A549 (cell line): ENCODE results near the gene MLXIPL. TPM values are rescaled to one million over a fixed set of nuclear protein-coding genes. Genes with fewer than 3 reads are reported as not detected.

Source experiments
- ATAC-seq, 2 experiments: fragments of 200-7000 bp in 1 of 2; fragments of >200 bp in 1 of 2; cut with Nextera tagmentation in 1 of 2; cut with Tn5 transposase in 1 of 2; 3 replicates each; pipeline versions ENCODE4 v1.8.0 to v1.9.1; 2018 to 2020; ENCODE audit warnings: mild to moderate bottlenecking in 1 of 2, moderate library complexity in 1 of 2
- CTCF ChIA-PET: fragments of 300-600 bp; sonication (Branson Sonifier 250); formaldehyde crosslinking; extraction: SDS; loops from one replicate; lab custom pipeline; 2021; ENCODE audit warnings: antibody characterized with exemption, inconsistent platforms; lab: Yijun Ruan, JAX
- POLR2A ChIA-PET: fragments of 350-600 bp; formaldehyde crosslinking; extraction: SDS; loops from one replicate; lab custom pipeline; 2021; ENCODE audit warnings: antibody characterized with exemption, inconsistent platforms; lab: Yijun Ruan, JAX
- DNase-seq, 2 experiments: peaks; one replicate each; pipeline versions ENCODE4 v3.0.0 to v3.0.0-alpha.2; 2011 to 2016; ENCODE audit warnings: low read depth in 1 of 2, low spot score in 1 of 2
- FAIRE-seq: peaks from 2 replicates; lab custom pipeline; 2011; peaks lifted over from hg19 to GRCh38; lab: Jason Lieb, UNC
- H3K27ac ChIP-seq, 2 experiments: fragments of >200 bp; sonication (Bioruptor Twin); formaldehyde crosslinking; 3 replicates each; pipeline ENCODE4 v1.5.1; 2016 to 2017
- H3K4me1 ChIP-seq: fragments of >200 bp; sonication (Bioruptor Twin); formaldehyde crosslinking; 3 replicates; pipeline ENCODE4 v1.6.1; 2016
- H3K4me2 ChIP-seq: fragments of >200 bp; sonication (Bioruptor Twin); formaldehyde crosslinking; 3 replicates; pipeline ENCODE4 v1.6.1; 2016
- H3K4me3 ChIP-seq: fragments of >200 bp; sonication (Bioruptor Twin); formaldehyde crosslinking; 3 replicates; pipeline ENCODE4 v1.5.1; 2016
- H3K9me3 ChIP-seq: fragments of >200 bp; sonication (Bioruptor Twin); formaldehyde crosslinking; 3 replicates; pipeline ENCODE4 v1.6.1; 2016
- CBX2 ChIP-seq: fragments of 200-600 bp; sonication (generic); IDR thresholded peaks from 2 replicates; pipeline ENCODE4 v1.6.1; 2016; ENCODE audit warnings: low read depth, mild to moderate bottlenecking, borderline replicate concordance
- CBX8 ChIP-seq: fragments of 200-600 bp; sonication (generic); IDR thresholded peaks from 2 replicates; pipeline ENCODE4 v1.6.1; 2016
- EHF ChIP-seq: fragments of 250-450 bp; sonication (Bioruptor Pico); IDR thresholded peaks from 2 replicates; pipeline ENCODE4 v1.5.0; 2020; ENCODE audit warnings: mild to moderate bottlenecking
- EHMT2 ChIP-seq: fragments of 200-600 bp; sonication (generic); IDR thresholded peaks from 2 replicates; pipeline ENCODE4 v1.6.1; 2016; ENCODE audit warnings: antibody characterized with exemption, low read depth, mild to moderate bottlenecking, moderate library complexity
- EP300 ChIP-seq, 2 experiments: fragments of >200 bp; sonication (Bioruptor Twin); formaldehyde crosslinking; IDR thresholded peaks; 2 replicates in 1 of 2; 3 replicates in 1 of 2; pipeline ENCODE4 v1.6.1; 2016 to 2017
- ESRRA ChIP-seq: fragments of 150-350 bp; IDR thresholded peaks from 2 replicates; pipeline ENCODE4 v1.6.1; 2014; ENCODE audit warnings: mild to moderate bottlenecking, low read length, borderline replicate concordance
- FOXS1 ChIP-seq: fragments of 250-450 bp; sonication (Bioruptor Pico); IDR thresholded peaks from 2 replicates; pipeline ENCODE4 v1.5.0; 2020; ENCODE audit warnings: mild to moderate bottlenecking, moderate library complexity
- HDAC2 ChIP-seq: fragments of 200-600 bp; sonication (generic); IDR thresholded peaks from 2 replicates; pipeline ENCODE4 v1.6.1; 2016
- HOXB13 ChIP-seq: fragments of 250-450 bp; sonication (Bioruptor Pico); IDR thresholded peaks from 2 replicates; pipeline ENCODE4 v1.5.0; 2020; ENCODE audit warnings: low read depth, mild to moderate bottlenecking, moderate library complexity
- JUN ChIP-seq, 2 experiments: fragments of >200 bp; sonication (Bioruptor Twin); formaldehyde crosslinking; IDR thresholded peaks; 2 replicates in 1 of 2; 3 replicates in 1 of 2; pipeline ENCODE4 v1.6.1; 2016 to 2017
- KDM1A ChIP-seq: fragments of 200-600 bp; sonication (generic); IDR thresholded peaks from 2 replicates; pipeline ENCODE4 v1.6.1; 2016; ENCODE audit warnings: low read depth, mild to moderate bottlenecking
- MAZ ChIP-seq: fragments of 150-350 bp; IDR thresholded peaks from 2 replicates; pipeline ENCODE4 v1.6.1; 2014; ENCODE audit warnings: antibody characterized with exemption, low read depth, low read length, borderline replicate concordance
- MYC ChIP-seq: IDR thresholded peaks from 2 replicates; pipeline ENCODE4 v1.6.1; 2012; ENCODE audit warnings: mild to moderate bottlenecking, inconsistent platforms, low read length, improper control_type of control experiment, borderline replicate concordance
- NFE2L2 ChIP-seq: fragments of 150-350 bp; conservative IDR thresholded peaks from 2 replicates; pipeline ENCODE4 v1.6.1; 2014; ENCODE audit warnings: low read length
- NR3C1 ChIP-seq: fragments of >200 bp; sonication (Bioruptor Twin); formaldehyde crosslinking; IDR thresholded peaks from 3 replicates; pipeline ENCODE4 v1.6.1; 2017
- PHF8 ChIP-seq: fragments of 200-600 bp; sonication (generic); IDR thresholded peaks from 2 replicates; pipeline ENCODE4 v1.6.1; 2016; ENCODE audit warnings: low read depth, mild to moderate bottlenecking, antibody characterized with exemption, moderate library complexity, borderline replicate concordance
- POLR2A ChIP-seq: IDR thresholded peaks from 2 replicates; pipeline ENCODE4 v1.6.1; 2012; ENCODE audit warnings: mild to moderate bottlenecking, low read length
- POLR2AphosphoS2 ChIP-seq: conservative IDR thresholded peaks from 2 replicates; pipeline ENCODE4 v1.6.1; 2012; ENCODE audit warnings: low read length, improper control_type of control experiment, inconsistent platforms
- RAD21 ChIP-seq, 2 experiments: fragments of >200 bp in 1 of 2; sonication (Bioruptor Twin) in 1 of 2; formaldehyde crosslinking in 1 of 2; IDR thresholded peaks in 1 of 2; conservative IDR thresholded peaks in 1 of 2; 2 replicates in 1 of 2; 3 replicates in 1 of 2; pipeline ENCODE4 v1.6.1; 2012 to 2018; ENCODE audit warnings: inconsistent platforms in 1 of 2
- RFX5 ChIP-seq: fragments of 450-650 bp; IDR thresholded peaks from 2 replicates; pipeline ENCODE4 v1.7.1; 2014; ENCODE audit warnings: antibody characterized with exemption, mild to moderate bottlenecking, moderate library complexity
- SMC3 ChIP-seq: fragments of >200 bp; sonication (Bioruptor Twin); formaldehyde crosslinking; IDR thresholded peaks from 3 replicates; pipeline ENCODE4 v1.6.1; 2018; ENCODE audit warnings: inconsistent platforms
- SREBF2 ChIP-seq: fragments of 450-650 bp; IDR thresholded peaks from 2 replicates; pipeline ENCODE4 v1.6.1; 2014; ENCODE audit warnings: mild to moderate bottlenecking, moderate library complexity
- TFCP2L1 ChIP-seq: fragments of 250-450 bp; sonication (Bioruptor Pico); IDR thresholded peaks from 2 replicates; pipeline ENCODE4 v1.5.0; 2021; ENCODE audit warnings: mild to moderate bottlenecking
- ZFP36 ChIP-seq: fragments of 450-650 bp; IDR thresholded peaks from 2 replicates; pipeline ENCODE4 v1.6.1; 2014; ENCODE audit warnings: borderline replicate concordance; ENCODE audit not compliant: partially characterized antibody
- ZSCAN20 ChIP-seq: fragments of 250-450 bp; sonication (Bioruptor Pico); IDR thresholded peaks from 2 replicates; pipeline ENCODE4 v1.8.0; 2022; ENCODE audit warnings: mild to moderate bottlenecking, moderate library complexity
- WGBS: methylation state at CpG from one replicate; pipeline ENCODE4 v1.1.6; 2017; ENCODE audit errors: missing lambda C conversion rate; 5-methylcytosine and 5-hydroxymethylcytosine counted together
- polyA plus RNA-seq, 4 experiments: library from polyadenylated mRNA; depleted of rRNA in 3 of 4; stranded (reverse); fragments of >200 nt; fragmentation: RNase III in 1 of 4; extraction: RNeasy Plus Mini Kit Qiagen cat#74134 plus additional on column Dnase treatment in 1 of 4; gene quantifications; 2 replicates in 3 of 4; 3 replicates in 1 of 4; pipeline ENCODE4 v1.2.3, GENCODE V29; 2011 to 2017
- TF ChIP-seq, protein P1 (sequence below): IDR thresholded peaks from 2 replicates; pipeline ENCODE4 v1.6.1; 2012; ENCODE audit warnings: low read depth, borderline replicate concordance
- TF ChIP-seq, protein P2 (sequence below): IDR thresholded peaks from 2 replicates; pipeline ENCODE4 v1.6.1; 2012
- TF ChIP-seq, protein P3 (sequence below): IDR thresholded peaks from 2 replicates; pipeline ENCODE4 v1.6.1; 2012
- TF ChIP-seq, protein P4 (sequence below): fragments of >200 bp; sonication (Bioruptor Twin); formaldehyde crosslinking; IDR thresholded peaks from 3 replicates; pipeline ENCODE4 v1.6.1; 2016

Gene MLXIPL
- polyA plus RNA-seq, 2 of the 4 experiments (the other 2 are of a cell fraction) = 1.4 to 3.3 TPM

DNA sequence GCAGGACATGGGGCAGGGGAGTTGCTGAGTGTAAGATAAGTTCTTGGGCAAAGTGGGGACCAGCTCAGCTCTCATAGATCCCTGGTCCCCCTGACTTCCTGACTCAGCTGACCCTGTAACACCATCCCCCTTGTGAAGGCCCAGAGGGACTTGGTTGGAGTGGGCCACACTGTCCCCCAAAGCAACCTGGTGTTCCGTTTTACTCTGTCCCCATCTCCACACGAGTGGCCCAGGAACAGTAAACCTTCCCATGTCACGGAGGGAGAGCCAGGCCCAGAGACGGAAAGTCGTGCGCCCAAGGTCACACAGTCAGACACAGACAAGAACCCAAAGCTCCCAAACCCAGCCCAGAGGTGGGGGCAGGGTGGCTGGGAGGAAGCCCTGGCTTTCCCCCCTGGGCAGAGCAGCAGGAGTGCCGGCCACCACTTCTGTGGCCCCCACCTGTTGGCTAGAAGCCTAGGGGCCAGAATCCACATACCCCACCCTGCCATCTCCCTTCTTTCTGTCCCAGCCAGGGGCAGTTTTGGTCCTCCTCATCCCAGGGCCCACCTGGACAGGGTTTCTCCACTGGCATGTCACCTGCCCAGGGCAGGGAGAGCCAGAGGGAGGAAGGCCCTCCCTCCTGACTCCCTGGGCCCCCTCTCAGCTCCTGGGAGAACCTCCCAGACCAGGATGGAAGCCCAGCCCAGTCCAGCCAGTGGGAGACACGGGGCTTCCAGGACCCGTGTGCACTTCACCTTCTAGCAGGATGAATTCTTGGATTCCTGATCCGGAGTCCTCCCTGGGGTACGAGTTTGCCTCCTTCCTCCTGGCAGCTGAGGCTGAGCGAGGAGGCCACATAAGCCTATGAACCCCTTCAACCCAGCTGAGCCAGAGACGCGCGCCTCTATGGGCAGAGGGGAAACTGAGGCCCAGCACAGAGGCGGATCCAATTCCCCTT is 22.7 kb upstream of the MLXIPL start:
- DNase-seq (no peak), FAIRE-seq (no peak), ATAC-seq (no peak; a peak in 1 of 6 replicates)
- Histone ChIP-seq H3K27ac (peak overlapping the region; percentile 91 to 95), H3K4me2 (peak overlapping the region; percentile 98), H3K9me3 (no peaks in the 10 kb centered on the region), H3K4me1 (peaks cover 13% of the 10 kb centered on the region; the same call in 2 of the 3 replicates), H3K4me3 (peak overlapping the region; percentile 68)
- POLR2A ChIA-PET = no interaction called here
- 78% methylated on average over 15 of the region's 16 CpGs for WGBS
- CTCF ChIA-PET = interaction anchor here (0.7 to 6.8 kb wide), 16 partner anchors 10 to 88 kb away, joined by 3 to 50 read pairs (median 6); partner anchors contain the start of gene VPS37D
- TF ChIP-seq KDM1A (no peak), MAZ (no peak), CBX2 (no peak), NR3C1 (no peak), PHF8 (no peak), TFCP2L1 (CRISPR knock-in tag) (no peak), EHMT2 (no peak), ESRRA (no peak), FOXS1 (CRISPR knock-in tag) (no peak), CBX8 (no peak), POLR2A (no peak), EP300 (IDR thresholded peaks at IDR 0.05) (no peak), RAD21 (conservative IDR thresholded peaks at IDR 0.05 in 1 of 2, IDR thresholded peaks at IDR 0.05 in 1 of 2) (no peak), ZSCAN20 (CRISPR knock-in tag) (no peak), JUN (IDR thresholded peaks at IDR 0.05) (no peak), SMC3 (no peak), EHF (no peak)

DNA sequence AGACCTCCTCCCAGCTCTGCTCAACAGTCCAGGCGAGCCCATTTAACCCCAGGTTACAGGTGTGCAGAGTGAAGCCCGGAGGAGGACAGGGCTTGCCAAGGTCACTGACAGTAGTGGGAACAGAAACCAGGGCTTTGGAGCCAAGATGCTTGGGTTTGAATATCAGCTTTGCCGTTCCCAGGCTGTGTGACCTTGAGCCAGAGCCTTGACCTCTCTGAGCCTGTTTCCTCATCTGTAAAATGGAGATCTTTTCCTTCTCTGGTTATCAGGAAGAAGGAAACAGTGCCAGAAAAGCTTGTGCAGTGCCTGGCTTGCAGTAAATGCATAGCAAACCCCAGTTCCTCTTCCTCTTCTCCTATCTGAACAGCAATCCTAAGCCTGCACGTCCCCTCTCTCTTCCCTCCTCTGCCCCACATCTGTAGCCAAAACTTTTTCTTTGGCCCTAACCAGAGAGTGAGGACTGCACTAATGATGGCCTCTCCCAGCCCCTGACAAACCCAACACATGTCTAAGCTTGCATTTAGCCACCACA is 21.4 kb upstream of the MLXIPL start:
- POLR2A ChIA-PET = no interaction called here
- Histone ChIP-seq H3K9me3 (0 out of 3 replicates have a peak, but pooled peaks cover 3% of the 10 kb centered on the region), H3K4me3 (no peak overlapping the region), H3K27ac (no peak overlapping the region), H3K4me2 (no peak overlapping the region), H3K4me1 (peaks cover 13% of the 10 kb centered on the region; the same call in 2 of the 3 replicates)
- DNase-seq = no peak
- CTCF ChIA-PET = interaction anchor here (0.8 to 6.8 kb wide), 13 partner anchors 12 to 80 kb away, joined by 3 to 50 read pairs (median 8); partner anchors contain the start of gene VPS37D
- FAIRE-seq = no peak
- no peak for ATAC-seq
- TF ChIP-seq ZFP36 (peak; percentile 82), KDM1A (peak; percentile 72; the same call in 1 of the 2 replicates), HOXB13 (CRISPR knock-in tag) (no peak)
- WGBS = 70% methylated on average over 4 of the region's 4 CpGs

DNA sequence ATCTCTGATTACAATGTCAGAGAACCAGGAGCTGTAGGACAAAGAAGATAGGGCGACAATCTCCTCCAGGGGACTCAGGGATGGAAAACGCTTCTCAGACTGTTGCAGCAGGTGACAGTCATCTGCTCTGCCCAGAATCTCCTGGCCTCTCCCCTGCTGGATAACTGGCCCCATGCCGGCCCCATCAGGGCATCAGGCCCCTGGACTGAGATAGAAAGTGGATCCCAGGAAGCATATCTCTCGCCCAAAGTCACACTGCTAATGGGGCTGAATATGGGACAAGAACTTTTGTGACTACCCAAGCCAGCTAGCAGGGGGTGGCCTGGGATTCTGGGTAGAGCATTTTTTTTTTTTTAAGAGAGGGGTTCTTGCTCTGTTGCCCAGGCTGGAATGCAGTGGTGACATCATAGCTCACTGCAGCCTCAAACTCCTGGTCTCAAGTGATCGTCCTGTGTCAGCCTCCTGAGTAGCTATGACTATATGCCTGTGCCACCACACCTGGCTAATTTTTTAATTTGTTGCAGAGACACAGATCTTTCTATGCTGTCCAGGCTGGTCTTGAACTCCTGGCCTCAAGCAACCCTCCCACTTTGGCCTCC is 20.5 kb upstream of the MLXIPL start:
- POLR2A ChIA-PET = no interaction called here
- Histone ChIP-seq H3K4me2 (no peak overlapping the region), H3K9me3 (0 out of 3 replicates have a peak, but pooled peaks cover 3% of the 10 kb centered on the region), H3K4me1 (peaks cover 13% of the 10 kb centered on the region; the same call in 2 of the 3 replicates), H3K4me3 (no peak overlapping the region), H3K27ac (0 out of 6 replicates have a peak overlapping the region, but pooled peaks of 1 of the 2 experiments have one; percentile 10)
- DNase-seq = no peak
- WGBS = 74% methylated on average over 5 of the region's 5 CpGs
- TF ChIP-seq MAZ = no peak
- no peak for TF ChIP-seq POLR2AphosphoS2
- no peak for TF ChIP-seq HDAC2
- TF ChIP-seq SREBF2 = no peak
- TF ChIP-seq FOXS1 (CRISPR knock-in tag) = no peak
- TF ChIP-seq PHF8 = no peak
- no peak for TF ChIP-seq RAD21 (conservative IDR thresholded peaks at IDR 0.05 in 1 of 2, IDR thresholded peaks at IDR 0.05 in 1 of 2)
- TF ChIP-seq NR3C1 = no peak
- TF ChIP-seq, protein P1, sequence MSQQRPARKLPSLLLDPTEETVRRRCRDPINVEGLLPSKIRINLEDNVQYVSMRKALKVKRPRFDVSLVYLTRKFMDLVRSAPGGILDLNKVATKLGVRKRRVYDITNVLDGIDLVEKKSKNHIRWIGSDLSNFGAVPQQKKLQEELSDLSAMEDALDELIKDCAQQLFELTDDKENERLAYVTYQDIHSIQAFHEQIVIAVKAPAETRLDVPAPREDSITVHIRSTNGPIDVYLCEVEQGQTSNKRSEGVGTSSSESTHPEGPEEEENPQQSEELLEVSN = no peak
- TF ChIP-seq, protein P2, sequence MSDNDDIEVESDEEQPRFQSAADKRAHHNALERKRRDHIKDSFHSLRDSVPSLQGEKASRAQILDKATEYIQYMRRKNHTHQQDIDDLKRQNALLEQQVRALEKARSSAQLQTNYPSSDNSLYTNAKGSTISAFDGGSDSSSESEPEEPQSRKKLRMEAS = no peak
- no peak for TF ChIP-seq NFE2L2
- TF ChIP-seq ESRRA = no peak
- TF ChIP-seq, protein P3, sequence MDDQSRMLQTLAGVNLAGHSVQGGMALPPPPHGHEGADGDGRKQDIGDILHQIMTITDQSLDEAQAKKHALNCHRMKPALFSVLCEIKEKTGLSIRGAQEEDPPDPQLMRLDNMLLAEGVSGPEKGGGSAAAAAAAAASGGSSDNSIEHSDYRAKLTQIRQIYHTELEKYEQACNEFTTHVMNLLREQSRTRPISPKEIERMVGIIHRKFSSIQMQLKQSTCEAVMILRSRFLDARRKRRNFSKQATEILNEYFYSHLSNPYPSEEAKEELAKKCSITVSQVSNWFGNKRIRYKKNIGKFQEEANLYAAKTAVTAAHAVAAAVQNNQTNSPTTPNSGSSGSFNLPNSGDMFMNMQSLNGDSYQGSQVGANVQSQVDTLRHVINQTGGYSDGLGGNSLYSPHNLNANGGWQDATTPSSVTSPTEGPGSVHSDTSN = no peak
- no peak for TF ChIP-seq EHF
- TF ChIP-seq, protein P4, sequence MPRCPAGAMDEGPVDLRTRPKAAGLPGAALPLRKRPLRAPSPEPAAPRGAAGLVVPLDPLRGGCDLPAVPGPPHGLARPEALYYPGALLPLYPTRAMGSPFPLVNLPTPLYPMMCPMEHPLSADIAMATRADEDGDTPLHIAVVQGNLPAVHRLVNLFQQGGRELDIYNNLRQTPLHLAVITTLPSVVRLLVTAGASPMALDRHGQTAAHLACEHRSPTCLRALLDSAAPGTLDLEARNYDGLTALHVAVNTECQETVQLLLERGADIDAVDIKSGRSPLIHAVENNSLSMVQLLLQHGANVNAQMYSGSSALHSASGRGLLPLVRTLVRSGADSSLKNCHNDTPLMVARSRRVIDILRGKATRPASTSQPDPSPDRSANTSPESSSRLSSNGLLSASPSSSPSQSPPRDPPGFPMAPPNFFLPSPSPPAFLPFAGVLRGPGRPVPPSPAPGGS = no peak
- no peak for TF ChIP-seq CBX8
- no peak for TF ChIP-seq MYC
- no peak for TF ChIP-seq CBX2
- TF ChIP-seq RFX5 = no peak
- ATAC-seq = no peak
- CTCF ChIA-PET = interaction anchor here (0.6 to 6.8 kb wide), 15 partner anchors 12 to 81 kb away, joined by 3 to 50 read pairs (median 6); partner anchors contain the start of gene VPS37D
- FAIRE-seq = no peak
